GM21825 (cell line): ENCODE measurements around the gene OR4D1.

Source experiments
- ATAC-seq: cut with Tn5 transposase; IDR thresholded peaks from one replicate; pipeline ENCODE4 v1.9.1; 2021; ENCODE audit warnings: mild to moderate bottlenecking, moderate library complexity; ENCODE audit not compliant: unreplicated experiment

The OR4D1 gene

DNA sequence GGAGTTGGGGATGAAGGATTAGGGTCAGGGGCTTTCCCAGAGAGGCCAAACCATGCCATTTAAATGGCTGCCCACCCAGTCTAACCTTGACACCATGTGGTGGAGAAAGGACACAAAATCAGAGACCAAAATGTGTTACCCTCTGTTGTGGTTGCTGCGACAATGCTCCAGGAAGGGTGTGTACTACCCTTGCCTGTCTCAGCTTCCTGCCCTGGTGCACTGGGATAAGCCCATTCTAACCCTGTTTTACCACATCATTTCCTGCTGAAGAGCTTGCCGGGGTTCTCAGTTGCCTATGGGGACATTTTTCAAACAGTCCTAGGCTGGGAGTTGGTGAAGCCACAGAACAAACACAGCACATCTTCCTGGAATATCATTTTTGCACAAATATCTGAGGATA lies 4.9 kb downstream of the OR4D1 start:
- no peak for ATAC-seq

DNA sequence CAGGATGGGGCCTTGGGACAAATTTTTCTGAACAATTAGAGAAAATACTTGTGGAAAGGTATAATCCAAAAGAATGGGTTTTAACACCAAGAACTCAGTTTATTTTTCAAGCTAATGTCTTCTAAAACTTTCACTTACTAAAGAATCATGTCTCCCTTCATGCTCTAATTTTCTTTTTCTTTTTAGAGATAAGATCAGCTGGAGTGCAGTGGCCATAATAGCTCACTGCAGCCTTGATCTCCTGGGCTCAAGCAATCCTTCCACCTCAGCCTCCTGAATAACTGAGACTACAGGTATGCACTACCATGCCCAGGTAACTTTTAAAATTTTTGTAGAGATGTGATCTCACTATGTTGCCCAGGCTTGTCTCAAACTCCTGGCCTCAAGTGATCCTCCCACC lies 5.5 kb downstream of the OR4D1 start:
- no peak for ATAC-seq

DNA sequence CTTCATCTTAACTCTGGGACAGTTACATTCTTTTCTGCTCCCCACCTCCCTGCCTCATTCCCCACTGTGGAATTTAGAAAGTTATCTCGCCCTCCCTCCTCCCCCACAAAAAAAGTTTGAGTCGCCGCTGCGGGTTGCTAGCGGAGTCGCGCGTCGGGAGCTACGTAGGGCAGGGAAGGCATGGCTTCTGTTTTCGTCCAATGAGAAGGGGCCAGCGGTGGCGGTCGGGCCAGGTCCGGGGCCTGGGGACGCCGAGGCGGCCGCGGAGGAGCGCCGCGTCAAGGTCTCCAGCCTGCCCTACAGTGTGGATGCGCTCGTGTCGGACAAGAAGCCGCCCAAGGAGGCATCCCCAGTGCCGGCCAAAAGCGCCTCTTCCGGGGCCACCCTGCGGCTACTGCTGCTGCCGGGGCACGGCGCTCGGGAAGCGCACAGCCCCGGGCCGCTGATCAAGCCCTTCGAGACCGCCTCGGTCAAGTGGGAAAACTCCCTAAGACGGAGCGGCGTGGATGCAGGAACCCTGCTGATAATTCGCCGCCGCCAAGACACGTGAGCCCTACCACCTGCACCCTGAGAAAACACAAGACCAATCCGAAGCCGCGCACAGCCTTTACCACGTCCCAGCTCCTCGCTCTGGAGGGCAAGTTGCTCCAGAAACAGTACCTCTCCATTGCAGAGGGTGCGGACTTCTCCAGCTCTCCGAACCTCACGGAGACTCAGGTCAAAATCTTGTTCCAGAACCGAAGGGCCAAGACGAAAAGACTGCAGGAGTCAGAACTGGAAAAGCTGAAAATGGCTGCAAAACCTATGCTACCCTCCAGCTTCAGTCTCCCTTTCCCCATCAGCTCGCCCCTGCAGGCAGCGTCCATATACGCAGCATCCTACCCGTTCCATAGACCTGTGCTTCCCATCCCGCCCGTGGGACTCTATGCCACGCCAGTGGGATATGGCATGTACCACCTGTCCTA lies 8.9 kb downstream of the OR4D1 start:
- no peak for ATAC-seq

DNA sequence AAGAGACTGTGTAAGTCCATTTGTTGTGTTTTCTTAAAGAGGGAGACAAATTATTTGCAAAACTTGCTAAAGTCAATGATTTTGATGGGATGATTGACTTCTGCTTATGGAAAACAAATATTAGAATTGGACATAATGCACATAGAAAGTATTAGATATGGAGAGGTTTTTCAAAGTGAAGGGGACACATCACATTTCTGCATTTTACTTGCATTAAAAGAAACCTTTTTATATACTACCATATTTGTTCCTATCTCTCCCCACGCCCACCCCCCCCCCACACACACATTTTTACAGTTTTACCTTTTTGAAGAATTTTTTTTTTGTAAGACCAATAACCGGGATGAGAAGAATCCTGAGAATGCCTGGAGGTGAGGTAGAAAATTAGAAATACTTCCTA lies 10.0 kb downstream of the OR4D1 start:
- no peak for ATAC-seq

DNA sequence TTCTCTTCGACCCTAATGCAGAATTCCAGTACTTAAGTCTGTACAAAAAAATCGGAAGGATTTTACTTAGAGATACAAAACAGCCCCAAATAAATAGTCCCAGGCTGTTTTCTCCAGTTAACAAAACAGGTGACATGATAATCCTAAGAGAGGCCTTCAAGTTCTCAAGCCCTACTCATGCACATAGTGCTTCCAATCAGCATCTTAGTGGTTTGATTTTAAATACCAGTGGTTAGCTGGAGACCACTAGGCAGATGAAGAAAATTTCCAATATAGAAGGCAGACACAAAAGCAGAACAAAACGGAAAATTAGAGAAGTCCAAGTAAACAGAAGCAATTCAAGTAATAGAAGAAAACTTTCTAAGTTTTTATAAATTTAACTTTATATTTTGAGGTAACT lies 13.4 kb downstream of the OR4D1 start:
- no peak for ATAC-seq

DNA sequence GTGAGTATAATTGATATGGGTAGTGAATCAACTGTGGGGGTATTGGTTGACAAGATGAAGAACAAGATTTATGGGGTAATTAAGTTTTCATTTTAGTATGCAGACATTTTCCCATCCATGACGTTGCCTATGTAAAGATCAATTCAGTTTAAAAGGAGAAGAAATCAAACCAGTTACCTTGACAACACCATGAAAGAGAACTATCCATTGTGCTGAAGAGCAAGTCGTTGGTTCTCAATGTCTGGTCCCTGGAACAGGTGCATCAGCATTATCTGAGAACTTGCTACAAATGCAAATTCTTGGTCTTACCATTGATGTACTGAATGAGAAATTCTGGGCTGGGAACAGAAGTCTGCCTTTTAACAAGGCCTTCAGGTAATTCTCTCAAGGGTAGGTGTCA lies 17.8 kb downstream of the OR4D1 start:
- no peak for ATAC-seq

DNA sequence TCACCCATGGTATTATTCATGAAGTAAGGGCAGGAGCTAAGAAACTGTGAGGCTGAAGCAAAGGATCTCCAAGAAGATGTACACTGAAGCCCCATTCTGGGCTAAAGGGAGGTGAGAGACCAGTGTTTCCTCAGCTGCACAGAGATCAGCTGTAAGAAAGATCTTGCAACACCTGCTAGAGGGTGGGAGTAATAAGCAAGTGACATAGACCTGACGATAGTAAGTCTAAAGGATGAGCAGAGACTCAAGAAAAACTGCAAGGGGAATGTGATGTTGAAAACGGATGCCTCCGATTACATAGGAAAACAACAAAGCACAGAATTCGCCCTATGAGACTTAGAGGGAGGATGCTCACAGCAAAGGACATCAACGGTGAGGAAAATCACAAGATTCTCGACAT lies 18.5 kb downstream of the OR4D1 start, which contains the start of gene OR4D2:
Gene OR4D2, plus strand, starts transcription at position 301 of the 400 bp plus-strand sequence. CDS start 2,674 bp downstream, outside the sequence.
- no peak for ATAC-seq

DNA sequence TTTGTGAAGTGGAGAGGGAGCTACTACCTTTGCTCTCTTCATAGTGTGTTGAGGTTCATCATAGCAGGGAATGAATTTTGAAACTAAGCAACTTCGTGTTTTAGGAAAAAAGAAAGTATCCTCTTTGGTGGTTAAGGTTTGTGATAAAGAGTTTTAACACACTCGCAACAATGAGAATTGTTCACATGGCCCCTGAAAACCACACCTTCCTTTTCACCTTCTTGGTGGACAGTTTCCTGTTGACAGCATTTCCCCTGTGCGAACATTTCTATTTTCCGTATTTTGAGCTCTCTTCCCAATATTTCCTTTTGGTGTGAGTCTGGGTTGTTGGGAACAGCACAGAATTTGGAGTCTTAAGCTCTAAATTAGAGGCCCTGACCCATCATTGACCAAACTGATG lies 22.4 kb downstream of the OR4D1 start:
- no peak for ATAC-seq

DNA sequence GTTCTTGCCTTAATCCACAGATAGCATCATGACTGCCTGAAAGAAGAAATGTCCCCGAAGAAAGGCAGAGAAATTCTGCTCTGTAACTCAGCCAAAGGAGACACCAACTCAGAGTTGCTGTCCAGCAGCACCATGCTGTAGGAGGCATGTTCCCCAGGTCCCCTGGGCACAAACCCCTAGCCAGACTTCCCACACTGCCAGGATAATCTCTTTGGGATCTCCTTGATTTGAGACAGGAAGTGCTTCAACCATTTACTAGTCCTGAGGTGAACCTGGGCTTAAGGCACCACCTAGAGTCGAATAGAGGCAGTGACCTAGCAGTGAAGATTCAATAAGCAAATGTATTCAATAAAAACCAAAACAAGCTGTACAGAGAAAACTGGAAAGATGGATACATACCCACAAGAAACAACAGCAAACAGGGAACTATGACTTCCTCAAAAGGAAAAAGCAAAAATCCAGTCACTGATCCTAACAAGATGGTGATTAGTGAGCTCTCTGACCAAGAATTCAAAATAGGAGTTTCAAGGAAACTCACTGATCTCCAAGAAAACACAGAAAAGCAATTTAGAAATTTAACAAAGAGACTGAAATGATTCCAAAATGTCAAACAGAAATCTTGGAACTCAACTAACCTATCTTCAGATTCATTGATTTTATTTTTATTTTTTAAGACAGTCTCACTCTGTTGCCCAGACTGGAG lies 24.3 kb downstream of the OR4D1 start:
- ATAC-seq: no peak

DNA sequence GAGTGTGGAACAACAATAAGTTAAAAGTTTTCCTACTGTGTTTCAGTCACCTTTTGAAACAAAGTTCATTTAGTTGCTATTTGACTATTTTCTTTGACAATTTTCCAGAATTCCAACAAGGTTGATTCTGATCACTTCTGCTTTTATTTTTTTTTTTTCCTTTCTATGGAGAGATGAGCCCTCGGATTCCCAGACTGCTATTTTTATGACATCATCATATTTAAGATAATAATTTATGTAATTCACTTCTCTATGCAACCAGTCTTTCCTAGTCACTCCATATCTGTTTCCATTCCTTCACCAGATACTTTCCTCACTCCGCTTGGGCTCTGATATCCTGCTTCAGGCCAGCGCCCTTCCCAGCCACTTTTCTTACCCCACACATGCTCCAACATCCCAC lies 26.7 kb downstream of the OR4D1 start:
- ATAC-seq: no peak

DNA sequence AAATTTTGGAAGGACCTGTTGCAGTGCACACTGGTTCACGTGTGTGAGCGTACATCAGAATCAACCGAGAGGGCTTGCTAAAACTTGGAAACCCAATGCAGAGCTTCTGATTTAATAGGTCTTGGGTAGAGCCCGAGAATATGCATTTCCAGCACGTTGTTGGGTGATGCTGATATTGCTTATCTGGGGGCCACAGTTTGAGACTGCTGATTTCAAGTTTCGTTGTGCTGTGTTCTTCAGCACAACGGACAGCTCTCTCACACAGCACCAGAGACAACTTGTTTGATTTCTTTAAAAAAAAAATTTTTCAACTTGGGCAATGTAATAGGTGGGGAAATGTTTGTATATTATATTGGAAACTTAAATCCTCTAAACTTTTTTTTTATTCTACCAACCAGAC lies 28.0 kb downstream of the OR4D1 start:
- no peak for ATAC-seq

DNA sequence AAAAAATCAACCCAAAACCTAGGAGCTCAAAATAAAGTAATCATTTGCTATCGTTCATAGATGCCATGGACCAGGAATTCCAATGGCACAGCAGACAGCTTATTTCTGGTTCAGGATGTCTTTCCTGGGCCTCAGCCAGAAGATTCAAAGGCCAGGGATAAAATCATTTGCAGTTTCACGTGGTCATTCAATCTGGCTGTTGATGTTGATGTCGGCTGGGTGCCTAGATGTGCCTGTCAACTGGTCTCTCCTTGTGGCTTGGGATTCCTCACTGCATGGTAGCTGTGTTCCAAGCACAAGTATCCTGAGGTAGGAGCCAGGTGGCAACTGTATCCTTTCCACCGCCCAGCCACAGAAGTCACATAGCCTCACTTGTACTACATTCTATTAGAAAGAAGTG lies 33.6 kb downstream of the OR4D1 start:
- ATAC-seq: no peak

DNA sequence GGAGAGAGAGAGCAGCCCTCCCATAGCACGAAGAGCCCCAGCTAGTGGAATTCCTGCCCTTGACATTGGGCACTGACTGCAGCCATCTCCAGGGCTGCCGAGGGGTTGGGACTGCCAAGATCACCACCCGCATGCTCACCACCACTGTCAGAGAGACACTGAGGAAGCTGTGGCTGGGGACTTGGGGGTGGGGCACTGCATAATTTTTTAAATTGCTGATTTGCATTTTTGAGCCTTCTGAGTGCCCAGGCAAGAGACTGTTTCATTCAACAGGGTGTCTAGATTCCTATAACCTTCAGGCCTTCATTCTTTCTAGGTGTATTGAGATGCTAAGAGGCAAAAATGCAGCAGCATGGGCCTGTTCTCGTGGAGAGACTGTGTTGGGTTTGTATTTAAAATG lies 35.3 kb downstream of the OR4D1 start:
- no peak for ATAC-seq

DNA sequence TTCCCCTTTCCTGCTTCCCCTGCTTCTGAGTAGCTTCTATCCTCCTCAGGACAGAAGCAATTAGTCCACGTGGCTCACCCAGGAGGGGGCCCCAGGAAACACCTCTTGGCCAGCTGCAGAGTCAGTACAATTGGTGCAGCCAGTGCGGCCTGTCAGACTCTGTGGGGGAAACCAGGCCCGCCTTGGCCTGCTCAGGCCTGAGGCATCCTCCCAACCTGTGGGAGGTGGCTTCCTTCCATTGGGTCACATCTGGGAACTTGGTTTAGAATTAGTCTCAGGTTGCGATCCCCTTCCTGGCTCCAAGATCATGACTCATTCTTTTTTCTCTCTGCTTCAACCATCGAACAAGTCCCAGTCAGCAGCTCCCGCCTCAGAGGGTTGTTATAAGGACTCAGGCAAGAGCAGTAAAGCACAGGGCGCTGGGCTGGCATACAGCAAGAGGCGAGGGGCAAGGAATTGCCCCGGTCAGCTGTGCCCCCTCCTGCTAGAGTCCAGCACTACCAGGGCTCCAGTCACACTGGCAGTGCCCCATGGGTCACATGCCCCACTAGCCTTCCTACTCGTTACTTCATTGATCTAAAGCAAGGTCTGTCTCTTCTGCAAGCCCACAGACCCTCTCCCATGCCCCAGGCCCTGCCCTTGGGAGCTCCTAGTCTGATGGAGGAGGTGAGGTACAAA lies 36.3 kb downstream of the OR4D1 start:
- no peak for ATAC-seq

DNA sequence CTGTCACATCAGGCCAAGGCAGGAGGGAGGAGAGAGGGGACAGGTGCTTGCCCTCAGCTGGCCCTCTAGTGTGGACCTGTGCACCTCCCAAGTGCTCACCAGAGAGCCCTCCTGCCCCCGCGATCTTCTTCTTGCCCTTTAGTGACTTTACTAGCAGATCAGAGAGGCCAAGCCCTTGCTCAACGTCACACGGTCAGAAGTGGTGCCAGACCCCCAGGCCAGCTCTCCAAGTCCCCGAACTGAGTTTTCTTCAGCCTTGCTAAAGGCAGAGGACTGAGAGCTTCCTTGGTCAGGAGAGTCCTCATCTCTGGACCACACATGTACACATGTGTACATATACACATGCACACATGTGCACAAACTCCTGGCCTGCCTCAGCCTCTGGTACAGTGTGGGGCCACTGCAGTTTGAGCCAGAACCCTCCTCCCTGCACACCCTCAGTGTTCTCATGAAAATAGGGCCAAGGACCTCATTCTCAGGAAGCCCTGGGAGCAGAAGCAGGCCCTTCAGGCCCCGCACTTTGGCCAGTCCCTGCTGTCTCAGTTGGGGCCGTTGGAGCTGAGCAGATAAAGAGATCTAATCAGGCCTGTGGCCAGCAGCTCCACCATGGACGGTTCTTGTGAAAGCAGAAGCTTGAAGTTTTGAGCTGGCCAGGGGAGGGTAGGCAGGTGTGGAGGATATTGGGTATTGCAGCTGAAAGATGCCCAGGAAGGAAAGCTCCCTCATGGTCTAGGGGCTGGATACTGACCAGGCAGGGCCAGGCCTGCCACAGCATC lies 37.0 kb downstream of the OR4D1 start:
- no peak for ATAC-seq

DNA sequence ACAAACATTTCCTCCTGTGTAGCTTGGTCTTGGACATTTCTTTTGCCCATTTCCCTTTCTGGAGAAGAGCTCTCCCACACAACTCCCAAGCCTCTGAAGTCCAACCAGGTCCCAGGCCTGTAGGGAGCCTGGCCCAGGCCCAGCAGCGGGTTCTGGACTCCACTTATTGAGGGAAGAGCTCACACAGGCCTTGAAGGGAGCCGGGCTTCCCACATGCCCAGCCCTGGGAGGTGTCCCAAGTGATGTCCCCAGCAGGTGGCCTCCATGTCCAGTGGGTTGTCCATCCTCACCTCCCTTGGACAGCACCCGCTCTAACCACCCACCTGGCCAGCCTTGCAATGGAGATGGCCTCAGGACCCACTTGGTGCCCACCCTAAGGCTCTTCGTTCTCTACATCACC lies 38.4 kb downstream of the OR4D1 start:
- no peak for ATAC-seq

DNA sequence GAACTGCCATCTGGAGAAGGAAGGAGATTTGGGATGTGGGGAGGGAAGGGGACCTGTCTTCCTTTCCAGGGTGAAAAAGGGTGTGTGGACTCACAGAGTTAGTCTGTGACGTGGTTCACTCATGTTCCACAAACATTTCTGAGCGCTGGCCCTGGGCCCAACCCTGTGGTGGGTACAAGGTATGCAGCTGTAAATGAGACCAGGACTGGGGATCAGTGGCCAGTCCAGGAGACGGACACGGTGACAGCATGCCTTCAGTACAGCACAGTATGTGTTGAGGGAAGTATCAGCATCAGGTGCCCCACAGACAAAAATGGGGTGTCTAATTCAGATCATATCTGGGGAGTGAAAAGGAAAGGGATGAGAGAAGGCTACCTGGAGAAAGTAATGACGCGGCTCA lies 38.9 kb downstream of the OR4D1 start:
- no peak for ATAC-seq

DNA sequence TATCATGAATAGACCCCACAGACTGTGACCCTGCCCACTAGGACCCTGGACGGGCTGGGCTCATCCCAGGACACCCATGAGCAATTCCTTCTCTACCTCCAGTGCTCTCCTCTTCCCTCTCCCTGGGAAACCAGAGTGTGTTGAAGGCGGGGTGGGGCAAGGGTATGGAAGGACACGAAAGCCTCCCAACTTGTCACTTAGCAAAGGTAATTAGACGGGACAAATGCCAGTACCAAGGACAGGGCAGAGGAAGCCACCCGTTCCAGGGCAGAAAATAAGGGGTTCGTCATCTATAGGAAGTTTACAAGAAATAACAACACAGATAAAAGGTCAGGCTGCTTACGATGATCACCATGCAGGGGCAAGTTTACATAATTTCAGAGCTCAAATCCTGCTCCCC lies 39.5 kb downstream of the OR4D1 start:
- ATAC-seq: no peak

DNA sequence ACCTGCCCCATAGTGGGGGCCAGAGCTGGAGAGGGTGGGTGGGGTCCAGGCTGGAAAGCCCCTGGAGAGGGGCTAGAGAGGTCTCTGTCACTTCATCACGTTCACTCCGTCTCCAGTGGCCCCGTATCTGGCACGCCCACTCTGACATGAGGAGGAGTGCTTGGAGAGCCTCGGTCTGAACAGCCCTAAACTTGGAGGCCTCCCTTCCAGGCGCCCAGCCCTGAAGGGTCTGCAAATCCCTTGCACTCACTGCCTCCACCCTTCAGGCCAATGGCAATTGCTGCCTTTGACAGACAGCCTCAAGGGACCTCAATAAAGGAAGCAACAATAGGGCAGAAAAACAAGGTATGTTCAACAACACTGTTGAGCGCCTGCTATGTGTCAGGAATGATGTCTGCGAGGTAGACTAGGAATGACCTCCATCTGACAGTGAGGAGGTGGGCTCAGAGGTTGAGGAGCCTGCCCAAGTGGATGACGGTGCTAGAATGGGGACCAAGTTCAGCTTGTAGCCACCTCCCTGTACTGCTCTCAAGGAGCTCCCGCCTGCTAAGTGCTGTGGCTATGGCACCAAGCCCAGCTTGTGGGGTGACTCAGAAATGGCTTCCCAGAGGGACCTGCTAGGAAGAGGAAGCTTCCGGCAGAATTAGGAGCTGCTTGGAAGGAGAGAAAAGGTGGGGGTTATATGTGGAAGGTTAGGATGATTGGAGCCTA lies 41.4 kb downstream of the OR4D1 start:
- ATAC-seq: no peak

DNA sequence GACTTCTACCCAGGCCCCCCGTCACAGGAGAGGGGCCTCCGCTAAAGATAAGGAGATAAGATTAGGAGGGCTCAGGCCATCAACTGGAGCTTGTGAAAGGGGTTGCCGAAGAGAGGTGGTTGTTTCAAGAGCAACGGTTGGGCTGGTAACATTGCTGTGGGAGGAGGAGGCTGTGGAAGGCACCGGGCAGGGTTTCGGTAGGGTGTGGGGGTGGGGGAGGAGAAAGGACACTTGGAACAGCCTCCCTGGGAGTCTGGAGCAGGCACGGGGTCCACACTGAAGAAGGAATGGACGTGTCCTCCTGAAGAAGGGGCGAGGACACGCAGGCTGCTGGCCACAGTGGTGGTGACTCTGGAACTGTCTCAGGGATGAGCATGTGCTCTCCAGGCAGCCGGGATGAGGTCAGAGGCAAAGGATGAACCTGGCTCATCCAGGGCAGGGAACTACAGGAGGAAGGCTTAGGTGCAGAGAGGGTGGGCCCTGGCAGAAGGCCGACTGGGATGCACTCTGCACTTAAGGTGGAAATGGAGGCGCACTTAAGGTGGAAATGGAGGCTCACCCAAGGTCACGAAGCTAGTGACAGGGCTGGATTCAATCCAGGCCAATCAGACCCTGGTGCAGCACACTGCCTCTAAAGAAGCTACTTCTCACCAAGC lies 43.2 kb downstream of the OR4D1 start:
- ATAC-seq: no peak
